Transverse colon (tissue), 3 donors: ENCODE data around the gene GPHN.

Source experiments
- EP300 ChIP-seq: sonication (generic); formaldehyde crosslinking; IDR thresholded peaks from one replicate; pipeline ENCODE4 v1.6.1; 2017; ENCODE audit warnings: antibody characterized with exemption, low read depth
- POLR2AphosphoS5 ChIP-seq, 3 donors: sonication (generic); formaldehyde crosslinking; IDR thresholded peaks; one replicate each; pipeline ENCODE4 v1.6.1; 2016; ENCODE audit warnings: antibody characterized with exemption in 3 of 3

DNA sequence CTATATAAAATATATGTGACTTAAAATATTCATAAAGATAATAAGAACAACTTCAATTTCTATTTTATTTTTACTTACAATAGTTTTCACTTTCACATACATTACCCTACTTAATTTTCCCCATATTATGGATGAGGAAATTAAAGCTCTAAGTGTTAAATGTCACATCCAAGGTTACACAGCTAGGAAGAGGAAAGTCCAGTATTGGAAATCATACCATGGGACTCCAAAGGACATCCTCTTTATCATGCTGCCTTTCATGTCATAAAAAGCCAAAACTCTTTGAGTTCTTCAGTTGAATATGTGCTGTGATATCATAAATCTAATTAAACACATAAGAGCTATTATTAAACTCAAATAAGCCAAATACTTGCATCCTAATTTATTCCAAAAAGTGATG is 508.9 kb downstream of the GPHN start:
- TF ChIP-seq EP300 (no peak), POLR2AphosphoS5 (IDR thresholded peaks at IDR 0.05) (no peak)
